HCT116 (cell line): ENCODE results near the gene KRTAP4-8. TPM values are rescaled to one million over a fixed set of nuclear protein-coding genes. Genes with fewer than 3 reads are reported as not detected.
"Not testable (repeated sequence)": the region's sequence is repeated elsewhere in the genome, so short reads cannot be mapped to it uniquely, and the experiment has no call there.

Experiments
- ATAC-seq: fragments of 200-7000 bp; cut with Tn5 transposase; 2 replicates; pipeline ENCODE4 v1.9.1; 2020; ENCODE audit warnings: mild to moderate bottlenecking, moderate library complexity
- BruUV-seq: library from RNA; stranded (reverse); fragments of 400-500 nt; replicated peaks from 2 replicates; lab custom pipeline; 2021; lab: Mats Ljungman, UMichigan
- CTCF ChIA-PET: fragments of 300-600 bp; sonication (Branson Sonifier 250); formaldehyde crosslinking; loops from one replicate; lab custom pipeline; 2021; ENCODE audit warnings: antibody characterized with exemption; lab: Charles Lee
- POLR2A ChIA-PET: fragments of 300-600, 350-600 bp; sonication (Branson Sonifier 250); formaldehyde crosslinking; loops from one replicate; lab custom pipeline; 2021; ENCODE audit warnings: antibody characterized with exemption; lab: Charles Lee
- RAD21 ChIA-PET, 2 experiments: fragments of 300-600 bp; sonication (Branson Sonifier 250); formaldehyde crosslinking; loops; one replicate each; lab custom pipeline; 2023; ENCODE audit warnings: low total read pairs in 2 of 2; ENCODE audit not compliant: uncharacterized antibody in 2 of 2, unreplicated experiment in 2 of 2, low non-redundant PET in 1 of 2; lab: Charles Lee
- DNase-seq: peaks from one replicate; pipeline ENCODE4 v3.0.0-alpha.2; 2010; ENCODE audit warnings: low read depth, low spot score
- H2AFZ ChIP-seq: fragments of 200-600 bp; shearing (Covaris generic), sonication (generic); 2 replicates; pipeline ENCODE4 v1.6.1; 2017; ENCODE audit warnings: low read depth, mixed run types, mixed read lengths, antibody characterized with exemption, low read length; ENCODE audit not compliant: poor library complexity, severe bottlenecking
- H3K27ac ChIP-seq: 2 replicates; pipeline ENCODE4 v1.5.1; 2012; ENCODE audit warnings: low read depth, low read length
- H3K27me3 ChIP-seq: fragments of 200-600 bp; sonication (generic); 2 replicates; pipeline ENCODE4 v1.6.1; 2016; ENCODE audit warnings: mixed run types, low read length, mixed read lengths; ENCODE audit not compliant: insufficient read depth
- H3K36me3 ChIP-seq, 2 experiments: fragments of 200-500 bp in 1 of 2; fragments of 200-600 bp in 1 of 2; sonication (Bioruptor generic) in 1 of 2; sonication (generic) in 1 of 2; 2 replicates each; pipeline versions ENCODE4 v1.5.1 to v1.6.1; 2014 to 2016; ENCODE audit warnings: low read length in 2 of 2, inconsistent platforms in 1 of 2, mixed read lengths in 1 of 2, mixed run types in 1 of 2; ENCODE audit not compliant: insufficient read depth in 2 of 2, control insufficient read depth in 1 of 2
- H3K4me1 ChIP-seq, 2 experiments: fragments of 200-600 bp in 1 of 2; sonication (generic) in 1 of 2; 2 replicates each; pipeline versions ENCODE4 v1.5.1 to v1.6.1; 2012 to 2017; ENCODE audit warnings: low read length in 2 of 2, inconsistent platforms in 1 of 2, mild to moderate bottlenecking in 1 of 2, mixed read lengths in 1 of 2, mixed run types in 1 of 2, moderate library complexity in 1 of 2; ENCODE audit not compliant: insufficient read depth in 2 of 2, control insufficient read depth in 1 of 2
- H3K4me2 ChIP-seq: fragments of 200-600 bp; sonication (generic); 2 replicates; pipeline ENCODE4 v1.6.1; 2017; ENCODE audit warnings: mixed run types, low read length, mixed read lengths
- H3K4me3 ChIP-seq, 2 experiments: fragments of 200-600 bp in 1 of 2; sonication (generic) in 1 of 2; replicated peaks in 1 of 2; 2 replicates each; pipeline ENCODE4 v1.5.1; 2011 to 2016; ENCODE audit warnings: low read length in 2 of 2, control low read depth in 1 of 2, low read depth in 1 of 2, mild to moderate bottlenecking in 1 of 2, mixed read lengths in 1 of 2, mixed run types in 1 of 2
- H3K79me2 ChIP-seq: fragments of 200-600 bp; sonication (generic); 2 replicates; pipeline ENCODE4 v1.6.1; 2017; ENCODE audit warnings: mild to moderate bottlenecking, mixed run types, low read length, moderate library complexity, mixed read lengths; ENCODE audit not compliant: insufficient read depth
- H3K9ac ChIP-seq: fragments of 200-600 bp; sonication (generic); 2 replicates; pipeline ENCODE4 v1.6.1; 2016; ENCODE audit warnings: low read length, mixed read lengths
- H3K9me2 ChIP-seq: fragments of 200-600 bp; sonication (generic), shearing (Covaris generic); 2 replicates; pipeline ENCODE4 v1.6.1; 2017; ENCODE audit warnings: mixed run types, mild to moderate bottlenecking, moderate library complexity; ENCODE audit not compliant: insufficient read depth
- H3K9me3 ChIP-seq, 2 experiments: fragments of 200-500 bp in 1 of 2; fragments of 200-600 bp in 1 of 2; sonication (Bioruptor generic) in 1 of 2; sonication (generic) in 1 of 2; 2 replicates each; pipeline ENCODE4 v1.6.1; 2014 to 2017; ENCODE audit warnings: low read length in 2 of 2, mixed read lengths in 2 of 2, inconsistent platforms in 1 of 2, low read depth in 1 of 2, mild to moderate bottlenecking in 1 of 2, mixed run types in 1 of 2, moderate library complexity in 1 of 2; ENCODE audit not compliant: control insufficient read depth in 1 of 2, insufficient read depth in 1 of 2
- H4K20me1 ChIP-seq: fragments of 200-600 bp; sonication (generic), shearing (Covaris generic); 2 replicates; pipeline ENCODE4 v1.6.1; 2017; ENCODE audit warnings: mixed run types, mild to moderate bottlenecking, moderate library complexity; ENCODE audit not compliant: insufficient read depth
- CBX3 ChIP-seq: IDR thresholded peaks from 2 replicates; pipeline ENCODE4 v1.6.1; 2012; ENCODE audit warnings: low read depth
- intact Hi-C: fragments of 100-400 bp; cut with micrococcal nuclease; formaldehyde crosslinking; loops from 2 replicates; pipeline ENCODE4 v1.10.0; 2022
- total RNA-seq: library from RNA; stranded (reverse); gene quantifications from one replicate; pipeline ENCODE4 v1.2.1, GENCODE V29; 2021; ENCODE audit not compliant: unreplicated experiment
- TF ChIP-seq, protein P1 (sequence below), 3 experiments: fragments of 200-600 bp in 1 of 3; sonication (generic) in 1 of 3; IDR thresholded peaks in 2 of 3; conservative IDR thresholded peaks in 1 of 3; 2 replicates each; pipeline ENCODE4 v1.5.1; 2012 to 2017; ENCODE audit warnings: low read depth in 2 of 3, low read length in 2 of 3, antibody characterized with exemption in 1 of 3, borderline replicate concordance in 1 of 3, control low read depth in 1 of 3, mild to moderate bottlenecking in 1 of 3, mixed read lengths in 1 of 3, mixed run types in 1 of 3, moderate library complexity in 1 of 3; ENCODE audit not compliant: insufficient read depth in 1 of 3
- TF ChIP-seq, protein P2 (sequence below): IDR thresholded peaks from 2 replicates; pipeline ENCODE4 v1.6.1; 2012

Gene KRTAP4-8
- total RNA-seq, 1 experiment from 2014 or later: not detected

DNA sequence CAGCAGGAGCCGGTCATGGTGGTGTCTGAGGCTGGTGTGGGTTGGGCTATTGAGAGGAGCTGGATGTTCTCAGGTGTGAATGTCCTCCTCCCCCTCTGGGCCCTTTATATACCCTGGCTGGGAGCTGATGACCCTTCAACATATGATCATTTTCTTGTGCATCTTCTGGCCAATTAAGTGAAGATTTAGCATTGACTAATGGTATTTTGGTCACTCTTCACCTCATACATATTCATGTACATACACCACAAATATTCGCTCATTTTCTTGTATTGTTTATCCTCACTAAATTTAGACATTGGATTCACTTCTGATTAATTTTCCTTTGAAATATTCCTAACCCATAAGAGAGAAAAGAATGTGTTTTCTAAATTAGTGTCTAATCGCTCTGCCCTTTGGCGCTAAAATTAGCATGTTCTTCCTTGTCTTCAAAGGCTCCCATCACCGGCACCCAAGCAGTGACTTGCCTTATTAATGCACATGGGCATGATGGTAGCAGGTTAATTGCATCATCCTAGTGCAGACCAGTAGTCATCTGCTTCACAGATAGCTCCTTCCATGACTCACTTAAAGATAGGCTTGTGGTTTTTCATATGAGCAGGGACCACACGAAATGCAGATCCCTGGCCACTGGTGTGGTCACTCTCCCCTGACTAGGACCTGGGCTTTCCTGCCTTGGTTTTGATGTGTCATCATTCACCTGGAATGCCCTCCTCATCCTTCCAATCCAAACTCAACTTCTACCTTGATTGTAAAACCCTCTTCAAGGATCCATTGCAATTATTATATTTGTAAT lies 31.9 kb downstream of the KRTAP4-8 start, which contains the start of gene KRTAP2-4 (continued):
- TF ChIP-seq, protein P1, sequence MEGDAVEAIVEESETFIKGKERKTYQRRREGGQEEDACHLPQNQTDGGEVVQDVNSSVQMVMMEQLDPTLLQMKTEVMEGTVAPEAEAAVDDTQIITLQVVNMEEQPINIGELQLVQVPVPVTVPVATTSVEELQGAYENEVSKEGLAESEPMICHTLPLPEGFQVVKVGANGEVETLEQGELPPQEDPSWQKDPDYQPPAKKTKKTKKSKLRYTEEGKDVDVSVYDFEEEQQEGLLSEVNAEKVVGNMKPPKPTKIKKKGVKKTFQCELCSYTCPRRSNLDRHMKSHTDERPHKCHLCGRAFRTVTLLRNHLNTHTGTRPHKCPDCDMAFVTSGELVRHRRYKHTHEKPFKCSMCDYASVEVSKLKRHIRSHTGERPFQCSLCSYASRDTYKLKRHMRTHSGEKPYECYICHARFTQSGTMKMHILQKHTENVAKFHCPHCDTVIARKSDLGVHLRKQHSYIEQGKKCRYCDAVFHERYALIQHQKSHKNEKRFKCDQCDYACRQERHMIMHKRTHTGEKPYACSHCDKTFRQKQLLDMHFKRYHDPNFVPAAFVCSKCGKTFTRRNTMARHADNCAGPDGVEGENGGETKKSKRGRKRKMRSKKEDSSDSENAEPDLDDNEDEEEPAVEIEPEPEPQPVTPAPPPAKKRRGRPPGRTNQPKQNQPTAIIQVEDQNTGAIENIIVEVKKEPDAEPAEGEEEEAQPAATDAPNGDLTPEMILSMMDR (IDR thresholded peaks at IDR 0.05 in 2 of 3, conservative IDR thresholded peaks at IDR 0.05 in 1 of 3; ENCODE audit: borderline replicate concordance in 1 of 3, insufficient read depth in 1 of 3, low read depth in 2 of 3, low read length in 2 of 3): no peak
- TF ChIP-seq CBX3: peak; percentile 98
- TF ChIP-seq, protein P2, sequence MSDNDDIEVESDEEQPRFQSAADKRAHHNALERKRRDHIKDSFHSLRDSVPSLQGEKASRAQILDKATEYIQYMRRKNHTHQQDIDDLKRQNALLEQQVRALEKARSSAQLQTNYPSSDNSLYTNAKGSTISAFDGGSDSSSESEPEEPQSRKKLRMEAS: peak; percentile 98

DNA sequence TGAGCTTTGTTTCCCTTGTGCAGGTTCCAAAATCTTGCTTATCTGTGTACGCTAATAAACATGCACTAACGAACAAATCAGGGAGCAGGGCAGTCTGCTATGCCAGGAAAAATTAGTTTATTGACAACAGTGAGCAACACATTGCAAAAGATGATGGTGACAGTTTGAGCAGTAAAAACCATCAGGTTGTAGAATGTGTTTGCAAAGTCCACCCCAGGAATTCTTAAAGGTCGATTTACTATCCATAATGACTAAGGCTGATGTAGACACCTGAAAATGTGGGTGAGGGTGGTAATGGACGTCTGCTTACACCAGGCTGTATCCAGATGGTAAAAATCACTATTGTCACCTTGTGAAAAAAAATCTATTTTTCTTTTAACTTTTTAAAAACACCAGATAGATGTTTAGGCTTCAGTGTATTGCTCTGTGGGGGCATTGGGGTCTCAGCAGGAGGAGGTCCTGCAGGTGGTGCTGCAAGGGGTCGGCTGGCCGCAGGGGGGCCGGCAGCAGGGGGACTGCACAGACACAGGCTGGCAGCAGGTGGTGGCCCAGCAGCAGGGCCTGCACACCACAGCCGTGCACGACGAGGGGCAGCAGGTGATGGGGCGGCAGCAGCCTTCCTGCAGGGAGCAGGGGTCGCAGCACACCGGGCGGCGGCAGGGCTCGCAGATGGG lies 32.8 kb downstream of the KRTAP4-8 start:
- ATAC-seq, RAD21 ChIA-PET, H3K27ac ChIP-seq, H3K9me3 ChIP-seq, H3K9me2 ChIP-seq, H4K20me1 ChIP-seq, H2AFZ ChIP-seq, BruUV-seq, intact Hi-C loops, H3K9ac ChIP-seq, H3K27me3 ChIP-seq, H3K4me3 ChIP-seq, POLR2A ChIA-PET, CTCF ChIA-PET, H3K4me2 ChIP-seq, H3K79me2 ChIP-seq, DNase-seq: not testable (repeated sequence)
- Histone ChIP-seq H3K4me1 (peaks cover 34 to 78% of the 10 kb centered on the region in 2 experiments), H3K36me3 (peaks cover 0 to 22% of the 10 kb centered on the region in 2 experiments; a peak in 1 of 4 replicates)
